ENCODE measurements around the gene SLC15A1. TPM values are rescaled to one million over a fixed set of nuclear protein-coding genes. Genes with fewer than 3 reads are reported as not detected.

Gene SLC15A1
- polyA plus RNA-seq, 1 donor from 2014 or later, result not detected

DNA sequence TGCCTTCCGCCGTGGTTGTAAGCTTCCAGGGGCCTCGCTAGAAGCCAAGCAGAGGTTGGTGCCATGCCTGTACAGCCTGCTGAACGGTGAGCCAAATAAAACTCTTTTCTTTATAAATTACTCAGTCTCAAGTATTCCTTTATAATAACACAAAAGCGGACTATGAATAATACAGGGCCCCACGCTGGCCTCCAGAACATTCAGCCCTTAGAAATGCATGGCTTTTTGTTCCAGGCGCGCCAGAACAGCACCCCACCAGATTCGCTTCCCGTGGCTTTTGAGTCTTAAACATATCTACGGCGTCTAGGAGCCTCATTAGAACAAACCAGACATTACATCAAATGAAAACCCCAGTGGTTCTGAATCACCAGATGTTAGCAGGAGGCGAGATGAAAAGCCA lies 75.1 kb downstream of the SLC15A1 start:
- no peak overlapping the region for H3K9ac ChIP-seq (ENCODE audit: low read length)
- no peaks in the 10 kb centered on the region for H3K9me3 ChIP-seq (ENCODE audit: low read length)

GRCh38 chr13:98676239-98676638 lies 76.2 kb downstream of the SLC15A1 start:
- no peak overlapping the region for H3K9ac ChIP-seq (ENCODE audit: low read length)
- H4K20me1 ChIP-seq (ENCODE audit: insufficient read depth), result no peaks in the 10 kb centered on the region
- H3K27ac ChIP-seq (ENCODE audit: low read length), result no peak overlapping the region
- H3K9me3 ChIP-seq (ENCODE audit: low read length), result no peaks in the 10 kb centered on the region
- no peaks in the 10 kb centered on the region for H3K36me3 ChIP-seq (ENCODE audit: insufficient read depth, low read length)
- no peak overlapping the region for H3K4me2 ChIP-seq (ENCODE audit: low read length)
- H3K4me3 ChIP-seq (ENCODE audit: low read length), result no peak overlapping the region
- no peaks in the 10 kb centered on the region for H3K79me2 ChIP-seq (replicated peaks; ENCODE audit: insufficient read depth, low read length)
- H3K27me3 ChIP-seq (ENCODE audit: insufficient read depth, low read depth, low read length), result no peaks in the 10 kb centered on the region
- no peak overlapping the region for H2AFZ ChIP-seq (ENCODE audit: low read depth, low read length)
- H3K9me2 ChIP-seq (ENCODE audit: insufficient read depth, low read length), result no peaks in the 10 kb centered on the region
- TF ChIP-seq EZH2 (IDR thresholded peaks at IDR 0.05; ENCODE audit: borderline replicate concordance, insufficient read depth, low read length, poor library complexity, severe bottlenecking) (no peak), RAD21 (conservative IDR thresholded peaks at IDR 0.05) (no peak), CTCF (IDR thresholded peaks at IDR 0.05; ENCODE audit: poor library complexity, severe bottlenecking) (no peak), MXI1 (conservative IDR thresholded peaks at IDR 0.05; ENCODE audit: poor library complexity, severe bottlenecking) (no peak), TAF1 (IDR thresholded peaks at IDR 0.05; ENCODE audit: low read depth) (no peak), REST (IDR thresholded peaks at IDR 0.05; ENCODE audit: borderline replicate concordance) (no peak), EP300 (conservative IDR thresholded peaks at IDR 0.05; ENCODE audit: poor library complexity, severe bottlenecking) (no peak), POLR2AphosphoS5 (IDR thresholded peaks at IDR 0.05) (no peak), SMC3 (conservative IDR thresholded peaks at IDR 0.05; ENCODE audit: poor library complexity) (no peak)
- no peaks in the 10 kb centered on the region for H3F3A ChIP-seq (ENCODE audit: insufficient read depth, low read length, poor library complexity, severe bottlenecking)

More for the DNA sequence above, 75.1 kb downstream of the SLC15A1 start:
- H3F3A ChIP-seq (ENCODE audit: insufficient read depth, low read length, poor library complexity, severe bottlenecking), result no peaks in the 10 kb centered on the region
- no peaks in the 10 kb centered on the region for H4K20me1 ChIP-seq (ENCODE audit: insufficient read depth)
- no peak overlapping the region for H3K27ac ChIP-seq (ENCODE audit: low read length)
- no peak overlapping the region for H3K4me3 ChIP-seq (ENCODE audit: low read length)
- H2AFZ ChIP-seq (ENCODE audit: low read depth, low read length), result no peak overlapping the region
- H3K36me3 ChIP-seq (ENCODE audit: insufficient read depth, low read length), result no peaks in the 10 kb centered on the region
- no peak for TF ChIP-seq POLR2AphosphoS5 (IDR thresholded peaks at IDR 0.05)
- TF ChIP-seq TAF1 (IDR thresholded peaks at IDR 0.05; ENCODE audit: low read depth), result no peak
- no peak for TF ChIP-seq RAD21 (conservative IDR thresholded peaks at IDR 0.05)
- TF ChIP-seq EP300 (conservative IDR thresholded peaks at IDR 0.05; ENCODE audit: poor library complexity, severe bottlenecking), result no peak
- H3K27me3 ChIP-seq (ENCODE audit: insufficient read depth, low read depth, low read length), result no peaks in the 10 kb centered on the region
- no peaks in the 10 kb centered on the region for H3K79me2 ChIP-seq (replicated peaks; ENCODE audit: insufficient read depth, low read length)
- H3K9me2 ChIP-seq (ENCODE audit: insufficient read depth, low read length), result no peaks in the 10 kb centered on the region
- H3K4me2 ChIP-seq (ENCODE audit: low read length), result no peak overlapping the region

Data from neural cell (in vitro differentiated cells).